GM21576 (cell line): ENCODE data around the gene CR2.
"Not testable (repeated sequence)": the region's sequence is repeated elsewhere in the genome, so short reads cannot be mapped to it uniquely, and the experiment has no call there.

Experiments used
- ATAC-seq: cut with Tn5 transposase; IDR thresholded peaks from one replicate; pipeline ENCODE4 v1.9.1; 2021; ENCODE audit warnings: mild to moderate bottlenecking, moderate library complexity; ENCODE audit not compliant: unreplicated experiment

CR2 gene

DNA sequence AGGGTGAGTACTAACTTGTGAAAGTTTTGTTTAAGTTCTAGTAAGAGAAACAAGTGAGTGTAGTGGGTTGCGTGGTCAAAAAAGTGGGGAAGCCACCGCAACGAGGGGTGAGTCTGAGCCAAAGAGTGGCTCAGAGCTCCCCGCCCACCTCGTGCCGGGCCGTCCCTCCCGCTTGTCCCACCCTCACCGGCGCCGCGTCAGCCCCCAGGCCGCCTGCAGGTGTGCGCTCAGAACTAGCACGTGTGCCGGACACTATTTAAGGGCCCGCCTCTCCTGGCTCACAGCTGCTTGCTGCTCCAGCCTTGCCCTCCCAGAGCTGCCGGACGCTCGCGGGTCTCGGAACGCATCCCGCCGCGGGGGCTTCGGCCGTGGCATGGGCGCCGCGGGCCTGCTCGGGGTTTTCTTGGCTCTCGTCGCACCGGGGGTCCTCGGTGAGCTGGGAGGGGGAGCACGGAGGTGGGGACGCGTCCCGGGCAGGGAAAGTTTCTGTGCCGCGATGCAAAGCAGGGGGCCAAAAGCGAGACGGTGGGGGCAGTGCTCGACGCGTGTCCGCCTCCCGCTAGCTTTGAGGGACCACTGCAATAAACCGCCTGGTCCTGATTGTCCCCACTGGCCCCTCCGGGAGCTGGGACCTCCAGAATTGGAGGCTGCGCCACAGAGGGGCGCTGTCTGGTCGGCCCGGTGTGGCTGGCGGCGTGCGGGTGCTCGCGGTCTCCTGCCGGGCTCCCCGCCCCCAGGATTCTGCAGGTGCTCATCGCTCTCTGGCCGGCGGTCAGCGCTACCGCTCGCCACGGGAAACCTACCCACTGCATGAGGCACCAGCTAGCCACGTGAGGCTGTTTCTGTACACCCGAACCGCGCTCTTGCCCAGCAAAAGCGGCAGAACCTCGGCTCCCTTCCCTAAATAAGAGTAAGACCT is at the start of gene CR2:
TSS of gene CR2 (plus strand) at position 283 of the 919 bp plus-strand sequence. CDS start at position 374, 91 bp downstream.
- ATAC-seq, result peak; percentile 81

DNA sequence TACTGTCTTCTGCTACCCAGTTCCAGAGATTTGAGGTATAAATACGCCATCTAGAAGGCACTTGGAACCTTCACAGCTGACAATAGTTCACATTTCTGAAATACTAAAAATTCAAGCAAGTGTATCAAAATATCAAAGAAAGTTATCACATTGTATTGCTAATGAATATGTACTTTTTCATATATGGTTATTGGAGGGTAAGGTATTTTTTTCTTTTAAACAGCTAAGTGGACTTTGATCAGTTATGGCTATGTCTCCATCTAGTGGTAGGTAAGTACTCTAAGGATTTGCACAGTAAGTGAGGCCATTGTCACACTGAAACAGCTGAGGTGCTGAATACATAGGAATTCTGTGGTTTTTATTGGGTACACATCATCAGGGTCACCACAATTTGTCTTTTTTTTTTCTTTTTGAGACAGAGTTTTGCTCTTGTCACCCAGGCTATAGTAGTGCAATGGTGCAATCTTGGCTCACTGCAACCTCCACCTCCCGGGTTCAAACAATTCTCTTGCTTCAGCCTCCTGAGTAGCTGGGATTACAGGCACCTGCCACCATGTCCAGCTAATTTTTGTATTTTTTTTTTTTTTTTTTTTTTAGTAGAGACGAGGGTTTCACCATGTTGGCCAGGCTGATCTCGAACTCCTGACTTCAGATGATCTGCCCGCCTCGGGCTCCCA is 49.1 kb upstream of the CR2 start:
- peak; percentile 67 for ATAC-seq

DNA sequence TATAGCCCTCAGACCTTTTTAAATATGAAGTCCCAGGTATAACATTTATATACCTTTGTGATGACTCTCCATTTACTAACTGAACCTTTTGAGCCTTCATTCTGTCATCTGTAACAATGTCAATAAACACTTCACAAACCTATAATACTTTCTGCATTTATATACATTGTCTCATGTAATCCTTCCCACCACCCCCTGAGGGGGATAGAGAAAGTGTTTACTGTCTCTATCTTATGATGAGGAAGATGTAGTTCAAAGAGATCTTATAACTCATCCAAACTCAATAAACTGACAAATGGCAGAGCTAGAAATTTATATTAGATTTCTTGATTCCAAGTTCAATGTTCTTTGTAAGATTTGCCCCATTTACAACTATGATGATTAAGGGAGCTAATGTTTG is 48.3 kb upstream of the CR2 start:
- no peak for ATAC-seq

DNA sequence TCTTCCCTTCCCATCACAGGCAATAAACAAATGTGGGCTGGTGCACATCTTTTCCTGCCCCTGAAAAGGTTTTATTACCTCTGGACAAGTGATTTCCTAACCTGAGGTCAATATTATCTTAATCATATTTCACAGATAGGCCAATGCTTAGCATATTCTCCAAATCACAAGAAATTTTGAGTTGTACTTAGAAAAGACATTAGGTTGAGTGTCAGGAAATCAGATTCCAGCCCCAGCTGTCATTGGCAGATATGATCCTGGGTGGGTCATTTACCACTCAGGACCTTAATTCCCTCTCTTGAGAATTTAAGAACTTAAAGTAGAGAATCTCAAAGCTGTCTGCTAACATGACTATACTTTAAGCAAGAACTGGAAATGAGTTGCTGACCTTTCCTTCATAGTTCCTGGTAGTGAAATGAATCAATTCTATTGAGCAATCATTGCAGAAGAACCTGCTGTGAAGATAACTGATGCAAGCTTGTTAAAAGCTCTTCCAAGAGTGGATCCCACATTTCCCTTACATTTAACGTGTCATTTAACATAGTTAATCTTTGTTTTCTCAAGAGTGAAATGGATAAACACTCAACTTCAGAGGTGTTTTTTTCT is 46.4 kb upstream of the CR2 start:
- ATAC-seq, result no peak

DNA sequence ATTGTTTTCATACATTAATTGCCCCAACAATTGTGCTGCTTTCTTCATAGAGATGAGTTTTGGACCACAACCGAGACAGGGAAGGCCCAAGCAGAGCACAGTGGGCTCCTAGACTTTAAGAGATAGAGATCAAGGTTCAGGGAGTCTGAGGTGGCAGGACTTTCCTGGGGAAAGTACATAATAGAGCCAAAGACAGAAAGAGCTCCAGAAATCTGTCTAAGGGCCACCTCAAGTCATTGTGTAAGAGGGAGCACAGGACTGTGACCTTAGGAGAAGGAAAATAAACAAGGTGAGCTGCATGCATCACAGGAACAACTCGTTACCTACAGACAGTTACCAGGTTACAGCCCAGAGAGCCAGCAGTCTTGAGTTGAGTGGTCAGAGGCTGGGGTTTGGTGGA is 41.3 kb upstream of the CR2 start:
- no peak for ATAC-seq

DNA sequence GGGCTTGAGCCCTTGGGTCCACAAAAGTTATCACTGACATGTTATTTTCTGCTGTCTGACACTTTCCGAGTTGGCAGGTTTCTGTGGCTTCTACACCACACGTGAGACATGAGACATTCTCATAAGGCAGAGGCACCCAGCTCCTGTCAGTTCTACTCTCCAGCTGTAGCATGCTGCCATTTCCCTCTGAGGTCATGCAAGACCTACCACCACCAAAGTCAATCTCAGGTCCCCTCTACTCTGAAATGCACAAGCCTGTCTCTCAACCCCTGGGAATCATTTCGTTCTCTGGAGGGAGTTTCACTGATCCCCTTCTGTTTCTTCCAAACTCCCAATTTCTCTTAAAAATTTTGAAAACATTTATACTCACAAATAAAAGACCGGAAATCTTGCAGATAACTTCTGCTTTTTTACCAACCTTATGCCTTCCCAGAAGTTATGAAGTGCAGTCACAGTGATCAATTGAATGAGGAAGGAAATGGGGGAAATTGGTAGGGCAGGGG is 39.5 kb upstream of the CR2 start:
- peak; percentile 88 for ATAC-seq

- ATAC-seq, result no peak
Observed at GRCh38 chr1:207417076-207417475, 37.1 kb upstream of the CR2 start.

- no peak for ATAC-seq
Observed at GRCh38 chr1:207418351-207418750, 35.8 kb upstream of the CR2 start.

GRCh38 chr1:207420109-207420508 is 34.0 kb upstream of the CR2 start:
- ATAC-seq, result no peak

- ATAC-seq, result no peak
Observed at GRCh38 chr1:207421078-207421477, 33.0 kb upstream of the CR2 start.

DNA sequence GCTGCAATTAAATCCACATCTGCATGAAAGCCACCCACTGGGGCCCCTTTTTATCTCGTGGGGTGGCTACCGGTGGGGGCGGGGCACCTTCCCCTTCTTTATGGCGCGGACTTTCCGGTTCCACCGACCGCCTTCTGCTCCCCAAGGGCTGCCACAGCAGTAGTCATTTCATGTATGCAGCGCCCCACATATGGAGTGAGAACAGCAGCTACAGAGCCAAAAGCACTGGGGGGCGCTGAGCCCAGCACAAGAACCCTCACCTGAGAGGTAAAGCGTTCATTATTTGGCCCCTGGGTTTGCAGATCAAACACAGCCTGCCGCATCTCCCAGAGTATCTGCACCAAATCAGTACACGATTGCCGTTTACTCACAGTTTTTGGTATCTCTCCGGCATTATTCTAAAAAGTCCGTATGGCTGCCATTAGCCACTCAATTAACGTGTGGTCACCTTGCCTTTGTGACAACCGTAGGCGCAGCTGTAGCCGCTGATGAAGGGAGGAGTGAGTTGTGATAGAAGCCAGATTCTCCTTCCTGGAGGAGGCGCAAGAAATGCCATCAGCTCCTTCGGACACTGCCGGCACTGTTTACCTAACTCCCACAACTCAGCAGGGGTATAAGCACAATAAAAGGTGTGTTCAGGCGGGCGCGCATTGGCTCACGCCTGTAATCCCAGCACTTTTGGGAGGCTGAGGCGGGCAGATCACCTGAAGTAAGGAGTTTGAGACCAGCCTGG is 30.4 kb upstream of the CR2 start:
- no peak for ATAC-seq

DNA sequence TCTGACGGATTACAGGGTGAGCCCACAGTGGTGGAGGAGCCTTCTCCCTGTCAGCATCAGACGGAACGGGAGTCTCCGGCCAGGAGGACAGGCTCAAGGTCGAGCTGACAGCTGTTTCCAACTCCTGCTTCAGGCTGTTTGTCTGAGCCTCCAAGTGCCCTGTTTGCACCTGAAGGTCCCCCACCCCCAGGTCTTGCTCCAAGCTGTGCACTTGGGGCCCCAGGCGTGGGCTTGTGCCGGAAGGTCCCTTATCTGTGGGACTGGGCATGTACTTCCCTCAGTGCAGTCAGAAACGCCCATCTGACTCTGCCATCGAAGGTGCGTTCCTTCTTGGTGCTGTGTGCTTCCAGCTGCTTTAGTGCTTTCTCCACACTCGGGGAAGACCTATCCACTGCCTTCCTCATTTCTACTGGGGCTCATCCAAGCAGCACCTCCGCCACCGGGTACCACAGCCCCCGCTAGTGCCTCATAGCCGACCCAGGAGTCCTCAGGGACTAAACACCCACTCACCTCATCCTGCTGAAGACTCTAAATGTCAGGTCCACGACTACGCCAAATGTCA is 29.5 kb upstream of the CR2 start:
- ATAC-seq, result peak; percentile 46

- no peak for ATAC-seq
Observed at GRCh38 chr1:207427832-207428585, 26.1 kb upstream of the CR2 start.

DNA sequence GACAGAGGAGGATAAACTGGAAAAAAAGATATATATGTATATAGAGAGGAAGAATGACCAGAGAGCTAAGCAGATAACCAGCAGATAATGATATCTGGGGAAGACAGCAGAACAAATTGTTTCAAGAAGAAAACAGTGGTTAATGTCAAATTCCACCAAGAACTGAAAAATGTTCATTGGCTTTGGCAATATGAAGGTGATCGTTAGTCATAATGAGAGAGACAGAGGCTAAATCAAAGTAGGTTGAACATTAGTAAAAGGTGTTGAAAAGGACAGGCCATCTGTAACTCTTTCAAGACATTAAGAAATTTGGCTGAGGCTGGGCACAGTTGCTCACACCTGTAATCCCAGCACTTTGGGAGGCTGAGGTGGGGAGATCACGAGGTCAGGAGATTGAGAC is 25.3 kb upstream of the CR2 start:
- no peak for ATAC-seq

DNA sequence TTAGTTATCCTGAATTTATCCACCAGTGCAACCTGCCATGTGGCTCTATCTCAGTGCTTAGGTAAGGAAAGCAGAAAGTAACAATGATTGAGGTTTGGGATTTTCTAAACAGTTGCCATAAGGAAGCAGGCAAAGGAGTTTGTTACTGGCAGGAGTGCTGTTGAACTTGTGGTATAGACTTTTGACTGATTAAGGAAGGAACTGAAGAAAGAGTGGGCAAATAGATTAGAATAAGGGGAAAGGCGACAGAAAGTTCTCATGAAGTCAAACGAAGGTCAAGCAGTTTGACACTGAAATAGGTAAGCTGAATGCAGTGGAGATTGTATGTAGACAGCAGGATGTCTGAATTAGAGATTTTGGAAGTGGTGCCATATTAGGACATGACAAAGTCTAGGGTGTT is 24.2 kb upstream of the CR2 start:
- peak; percentile 53 for ATAC-seq

- no peak for ATAC-seq
Observed at GRCh38 chr1:207430602-207431001, 23.5 kb upstream of the CR2 start.

DNA sequence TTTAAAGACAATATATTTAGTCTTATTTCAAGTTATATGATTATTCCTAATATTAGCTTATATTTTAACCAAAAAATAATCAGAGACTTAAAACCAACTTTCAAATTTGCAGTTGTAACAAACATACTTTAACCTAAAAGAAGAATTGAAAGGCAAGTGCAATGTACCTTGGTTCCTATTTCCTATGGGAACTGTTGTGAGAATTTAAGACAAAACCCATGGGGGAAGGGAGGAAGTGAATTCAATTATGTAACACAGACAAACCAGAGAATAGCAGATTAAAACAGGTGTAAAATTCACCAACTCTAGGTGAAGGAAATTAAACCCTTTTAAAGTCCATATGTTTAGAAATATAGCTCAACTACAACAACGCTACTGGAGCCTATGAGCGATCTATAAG is 22.6 kb upstream of the CR2 start:
- ATAC-seq, result no peak

- no peak for ATAC-seq
Observed at GRCh38 chr1:207433435-207433834, 20.7 kb upstream of the CR2 start.

- not testable (repeated sequence) for ATAC-seq
Observed at GRCh38 chr1:207436746-207437145, 17.4 kb upstream of the CR2 start.

GRCh38 chr1:207440626-207441025 is 13.5 kb upstream of the CR2 start:
- ATAC-seq, result no peak
